ENCODE measurements around the gene TUBA4A.
"Not testable (repeated sequence)": the region's sequence is repeated elsewhere in the genome, so short reads cannot be mapped to it uniquely, and the experiment has no call there.

The TUBA4A gene

GRCh38 chr2:219266886-219267285 lies 13.2 kb upstream of the TUBA4A start:
- DNase-seq, result no peak

GRCh38 chr2:219266232-219266631 lies 12.5 kb upstream of the TUBA4A start:
- DNase-seq, result no peak

GRCh38 chr2:219261024-219261855 lies 7.5 kb upstream of the TUBA4A start:
- DNase-seq, result no peak

- not testable (repeated sequence) for DNase-seq
These were observed 5.2 kb upstream of the TUBA4A start for GRCh38 chr2:219258942-219259341.

- DNase-seq, result no peak
These were observed 978 bp upstream of the TUBA4A start for GRCh38 chr2:219254590-219255201.

GRCh38 chr2:219252900-219253752 lies 592 bp downstream of the TUBA4A start, which contains the start of gene TUBA4B:
Gene TUBA4B, plus strand, starts transcription at chr2:219253243. Its CDS starts 165 bp downstream, at chr2:219253408.
- no peak for DNase-seq

GRCh38 chr2:219252570-219252899 lies 1.2 kb downstream of the TUBA4A start:
- no peak for DNase-seq

GRCh38 chr2:219252084-219252483 lies 1.6 kb downstream of the TUBA4A start:
- DNase-seq, result no peak

GRCh38 chr2:219251656-219252055 lies 2.1 kb downstream of the TUBA4A start:
- no peak for DNase-seq

- no peak for DNase-seq
These were observed 3.5 kb downstream of the TUBA4A start for GRCh38 chr2:219250049-219250781.

GRCh38 chr2:219249203-219249980 lies 4.3 kb downstream of the TUBA4A start:
- peak; percentile 95 for DNase-seq

- no peak for DNase-seq
These were observed 4.9 kb downstream of the TUBA4A start for GRCh38 chr2:219248845-219249202.

- no peak for DNase-seq
These were observed 5.8 kb downstream of the TUBA4A start for GRCh38 chr2:219247678-219248642.

GRCh38 chr2:219246559-219246958 lies 7.2 kb downstream of the TUBA4A start:
- DNase-seq, result no peak

GRCh38 chr2:219245899-219246230 lies 7.9 kb downstream of the TUBA4A start:
- no peak for DNase-seq

- DNase-seq, result peak; percentile 26
These were observed 8.4 kb downstream of the TUBA4A start, which contains the start of the genes GLB1L and STK16 for GRCh38 chr2:219245148-219245898. Gene GLB1L, minus strand, starts transcription at chr2:219245444. Its CDS starts 1,871 bp downstream, at chr2:219243573. Gene STK16, plus strand, starts transcription at chr2:219245479. Its CDS starts 521 bp downstream, at chr2:219246000.

GRCh38 chr2:219244789-219245147 lies 8.9 kb downstream of the TUBA4A start:
- no peak for DNase-seq

- DNase-seq, result no peak
These were observed 10.4 kb downstream of the TUBA4A start for GRCh38 chr2:219243291-219243761.

GRCh38 chr2:219234331-219234730 lies 19.4 kb downstream of the TUBA4A start:
- DNase-seq, result no peak

- DNase-seq, result no peak
These were observed 23.6 kb downstream of the TUBA4A start for GRCh38 chr2:219230059-219230540.
